Endometrial microvascular endothelial cells (primary cell): Measurements from ENCODE around the gene SIM2. TPM values are rescaled to one million over a fixed set of nuclear protein-coding genes. Genes with fewer than 3 reads are reported as not detected.

Experiments
- in situ Hi-C: cut with HindIII; loops from 2 replicates; pipeline ENCODE4 v1.10.0; 2017; ENCODE audit warnings: low sequenced_read_pairs, low pct_unique_long_range_greater_than_20kb; ENCODE audit errors: inconsistent ontology term
- total RNA-seq: library from RNA; depleted of rRNA; stranded (reverse); fragments of >200 nt; gene quantifications from one replicate; pipeline ENCODE4 v1.2.3, GENCODE V29; 2015; ENCODE audit errors: inconsistent ontology term

Gene SIM2
- total RNA-seq, 1 donor from 2014 or later, result under 0.01 TPM

DNA sequence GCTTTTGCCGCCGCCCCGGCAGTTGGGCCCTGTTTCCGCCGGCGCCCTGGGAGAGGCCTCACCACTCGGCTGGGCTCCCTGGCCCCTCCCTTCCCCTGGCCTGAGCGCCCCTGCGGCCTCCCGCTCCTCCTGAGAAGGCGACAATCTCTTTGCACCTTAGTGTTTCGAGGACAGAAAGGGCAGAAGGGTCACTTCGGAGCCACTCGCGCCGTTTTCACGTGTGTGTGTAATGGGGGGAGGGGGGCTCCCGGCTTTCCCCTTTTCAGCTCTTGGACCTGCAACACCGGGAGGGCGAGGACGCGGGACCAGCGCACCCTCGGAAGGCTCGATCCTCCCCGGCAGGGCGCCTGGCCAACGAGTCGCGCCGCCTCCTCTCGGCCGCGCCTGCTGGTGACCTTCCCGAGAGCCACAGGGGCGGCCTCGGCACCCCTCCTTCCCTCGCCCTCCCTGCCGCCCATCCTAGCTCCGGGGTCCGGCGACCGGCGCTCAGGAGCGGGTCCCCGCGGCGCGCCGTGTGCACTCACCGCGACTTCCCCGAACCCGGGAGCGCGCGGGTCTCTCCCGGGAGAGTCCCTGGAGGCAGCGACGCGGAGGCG, 432 bp upstream of the SIM2 start:
- in situ Hi-C loops, result no loop called here

- in situ Hi-C loops, result no loop called here
Measured at GRCh38 chr21:36699546-36700294, 805 bp downstream of the SIM2 start.

- in situ Hi-C loops, result no loop called here
Measured at GRCh38 chr21:36700295-36700970, 1.5 kb downstream of the SIM2 start.

GRCh38 chr21:36700971-36701755, 2.2 kb downstream of the SIM2 start:
- in situ Hi-C loops, result no loop called here

GRCh38 chr21:36701756-36702621, 3.1 kb downstream of the SIM2 start:
- in situ Hi-C loops, result no loop called here

GRCh38 chr21:36702622-36702968, 3.7 kb downstream of the SIM2 start:
- in situ Hi-C loops, result no loop called here

- in situ Hi-C loops, result no loop called here
Measured at GRCh38 chr21:36703123-36703522, 4.2 kb downstream of the SIM2 start.

DNA sequence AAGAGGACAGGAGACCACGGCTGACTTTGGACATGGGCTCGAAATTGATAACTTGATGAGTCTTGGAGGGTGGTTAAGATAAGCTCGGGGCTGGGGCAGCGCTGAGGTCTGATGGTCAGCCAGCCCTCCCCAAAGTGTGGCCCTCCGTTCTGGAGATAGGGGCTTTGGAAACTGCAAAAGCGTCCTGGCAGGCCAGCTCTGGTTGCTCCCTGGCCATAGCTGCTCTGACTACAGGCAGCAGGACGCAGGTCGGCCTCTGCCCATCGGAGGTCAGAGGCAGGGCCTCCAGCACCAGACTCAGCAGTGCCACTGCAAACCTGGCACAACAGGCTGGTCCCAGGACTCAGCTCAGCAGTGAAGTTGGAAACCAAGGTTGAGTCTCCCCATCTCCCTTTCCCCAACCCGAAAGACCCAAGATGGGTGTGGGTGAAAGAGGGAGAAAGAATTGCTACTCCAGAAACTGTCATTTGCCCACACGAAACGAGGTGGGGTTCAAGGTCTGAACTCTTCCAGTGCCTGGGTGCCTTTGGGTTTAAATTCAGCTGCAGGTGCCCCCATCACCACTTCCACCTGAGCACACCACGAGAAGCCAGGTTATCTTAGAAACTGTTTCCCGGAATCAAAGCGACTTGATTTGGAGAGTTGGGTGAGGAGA, 4.8 kb downstream of the SIM2 start:
- in situ Hi-C loops, result no loop called here

GRCh38 chr21:36704281-36704957, 5.5 kb downstream of the SIM2 start:
- in situ Hi-C loops, result no loop called here

DNA sequence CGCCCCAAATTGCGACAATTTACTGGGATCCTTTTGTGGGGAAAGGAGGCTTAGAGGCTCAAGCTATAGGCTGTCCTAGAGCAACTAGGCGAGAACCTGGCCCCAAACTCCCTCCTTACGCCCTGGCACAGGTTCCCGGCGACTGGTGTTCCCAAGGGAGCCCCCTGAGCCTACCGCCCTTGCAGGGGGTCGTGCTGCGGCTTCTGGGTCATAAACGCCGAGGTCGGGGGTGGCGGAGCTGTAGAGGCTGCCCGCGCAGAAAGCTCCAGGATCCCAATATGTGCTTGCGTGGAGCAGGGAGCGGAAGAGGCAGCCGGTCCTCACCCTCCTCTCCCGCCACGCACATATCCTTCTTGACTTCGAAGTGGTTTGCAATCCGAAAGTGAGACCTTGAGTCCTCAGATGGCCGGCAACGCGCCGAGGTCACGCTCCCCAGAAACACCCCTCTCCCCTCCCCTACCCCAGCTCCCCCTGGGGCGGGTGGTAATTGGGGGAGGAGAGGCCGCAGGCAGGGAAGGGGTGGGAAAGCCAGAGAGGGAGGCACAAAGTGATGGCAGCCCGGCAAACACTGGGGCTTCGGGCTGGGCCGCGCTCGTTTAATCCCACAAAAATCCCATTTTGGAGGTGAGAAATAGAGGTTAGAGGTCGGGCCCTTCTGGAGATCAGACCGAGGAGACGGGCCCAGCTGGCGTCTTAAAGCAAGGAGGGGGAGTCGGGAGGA, 6.2 kb downstream of the SIM2 start:
- in situ Hi-C loops, result no loop called here

- in situ Hi-C loops, result no loop called here
Measured at GRCh38 chr21:36705679-36706481, 7.0 kb downstream of the SIM2 start.

- in situ Hi-C loops, result no loop called here
Measured at GRCh38 chr21:36706482-36706852, 7.6 kb downstream of the SIM2 start.

GRCh38 chr21:36706951-36707762, 8.2 kb downstream of the SIM2 start:
- in situ Hi-C loops, result no loop called here

GRCh38 chr21:36707763-36708285, 8.9 kb downstream of the SIM2 start:
- in situ Hi-C loops, result no loop called here

- in situ Hi-C loops, result no loop called here
Measured at GRCh38 chr21:36708286-36709029, 9.5 kb downstream of the SIM2 start.
